ENCODE data around the gene FRMD4B.

DNA sequence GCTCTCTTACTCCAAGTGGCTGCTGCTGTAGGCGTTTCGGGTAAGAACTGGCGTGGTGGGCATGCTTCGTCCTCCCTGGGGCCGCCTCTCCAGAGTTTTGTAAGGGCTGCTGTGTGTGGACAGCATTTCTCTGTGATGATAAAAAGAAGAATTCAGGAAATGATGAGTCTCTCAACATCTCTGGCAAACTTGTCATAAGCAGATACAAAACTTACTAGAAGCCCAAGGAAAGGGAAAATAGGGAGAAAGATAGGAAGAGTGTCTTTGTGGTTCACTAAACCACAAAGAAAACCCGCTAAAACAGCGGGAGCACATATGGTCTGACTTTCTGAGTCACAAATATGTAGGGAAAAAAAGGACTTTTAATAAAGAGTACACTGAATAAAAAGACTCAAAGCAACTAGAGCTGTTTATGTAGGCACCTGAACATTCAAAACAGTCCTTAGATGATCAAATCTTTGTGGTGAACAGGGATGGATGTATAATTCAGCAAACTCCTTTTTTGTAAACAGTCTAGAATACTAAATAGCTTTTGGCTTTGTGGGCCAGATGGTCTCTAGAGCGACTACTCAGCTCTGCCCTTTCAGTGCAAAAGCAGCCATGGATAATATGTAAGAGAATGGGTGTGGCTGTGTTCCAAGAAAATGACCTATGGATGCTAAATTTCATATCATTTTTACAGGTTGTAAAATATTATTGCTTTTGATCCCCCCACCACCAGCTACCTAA, 203.1 kb downstream of the FRMD4B start:
- TF ChIP-seq, protein P1, sequence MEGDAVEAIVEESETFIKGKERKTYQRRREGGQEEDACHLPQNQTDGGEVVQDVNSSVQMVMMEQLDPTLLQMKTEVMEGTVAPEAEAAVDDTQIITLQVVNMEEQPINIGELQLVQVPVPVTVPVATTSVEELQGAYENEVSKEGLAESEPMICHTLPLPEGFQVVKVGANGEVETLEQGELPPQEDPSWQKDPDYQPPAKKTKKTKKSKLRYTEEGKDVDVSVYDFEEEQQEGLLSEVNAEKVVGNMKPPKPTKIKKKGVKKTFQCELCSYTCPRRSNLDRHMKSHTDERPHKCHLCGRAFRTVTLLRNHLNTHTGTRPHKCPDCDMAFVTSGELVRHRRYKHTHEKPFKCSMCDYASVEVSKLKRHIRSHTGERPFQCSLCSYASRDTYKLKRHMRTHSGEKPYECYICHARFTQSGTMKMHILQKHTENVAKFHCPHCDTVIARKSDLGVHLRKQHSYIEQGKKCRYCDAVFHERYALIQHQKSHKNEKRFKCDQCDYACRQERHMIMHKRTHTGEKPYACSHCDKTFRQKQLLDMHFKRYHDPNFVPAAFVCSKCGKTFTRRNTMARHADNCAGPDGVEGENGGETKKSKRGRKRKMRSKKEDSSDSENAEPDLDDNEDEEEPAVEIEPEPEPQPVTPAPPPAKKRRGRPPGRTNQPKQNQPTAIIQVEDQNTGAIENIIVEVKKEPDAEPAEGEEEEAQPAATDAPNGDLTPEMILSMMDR (conservative IDR thresholded peaks at IDR 0.05; ENCODE audit: low read depth in 2 of 2) = no peak
- TF ChIP-seq EZH2 (IDR thresholded peaks at IDR 0.05; ENCODE audit: low read depth, unreplicated experiment) (no peak), ZNF331 (CRISPR knock-in tag; IDR thresholded peaks at IDR 0.05; ENCODE audit: low read depth) (no peak), NANOG (IDR thresholded peaks at IDR 0.05; ENCODE audit: borderline replicate concordance) (no peak), POLR2AphosphoS5 (IDR thresholded peaks at IDR 0.05; ENCODE audit: low read depth) (no peak), EZH2phosphoT487 (IDR thresholded peaks at IDR 0.05; ENCODE audit: unreplicated experiment) (no peak)
